ENCODE data around the gene CAMSAP2.

The CAMSAP2 gene

DNA sequence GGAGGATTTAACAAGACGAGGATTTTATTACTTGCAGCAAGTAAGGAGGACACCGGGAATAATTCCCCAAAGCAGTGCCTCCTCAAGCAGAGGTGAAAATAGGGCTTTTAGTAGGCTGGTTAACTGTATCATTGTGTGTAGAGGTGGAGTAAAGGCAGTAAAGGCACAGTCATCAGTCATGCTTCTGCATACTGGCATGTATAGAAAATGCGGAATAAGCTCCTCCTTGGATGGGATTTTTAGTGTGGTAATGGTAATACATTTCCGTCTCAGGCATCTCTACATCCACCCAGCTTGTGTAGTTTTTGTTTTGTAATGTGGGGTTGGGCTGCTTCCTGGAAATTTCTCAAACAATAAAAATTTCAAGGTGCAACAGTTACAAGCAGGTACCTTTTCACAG lies 106.7 kb downstream of the CAMSAP2 start:
- TF ChIP-seq, protein P1, sequence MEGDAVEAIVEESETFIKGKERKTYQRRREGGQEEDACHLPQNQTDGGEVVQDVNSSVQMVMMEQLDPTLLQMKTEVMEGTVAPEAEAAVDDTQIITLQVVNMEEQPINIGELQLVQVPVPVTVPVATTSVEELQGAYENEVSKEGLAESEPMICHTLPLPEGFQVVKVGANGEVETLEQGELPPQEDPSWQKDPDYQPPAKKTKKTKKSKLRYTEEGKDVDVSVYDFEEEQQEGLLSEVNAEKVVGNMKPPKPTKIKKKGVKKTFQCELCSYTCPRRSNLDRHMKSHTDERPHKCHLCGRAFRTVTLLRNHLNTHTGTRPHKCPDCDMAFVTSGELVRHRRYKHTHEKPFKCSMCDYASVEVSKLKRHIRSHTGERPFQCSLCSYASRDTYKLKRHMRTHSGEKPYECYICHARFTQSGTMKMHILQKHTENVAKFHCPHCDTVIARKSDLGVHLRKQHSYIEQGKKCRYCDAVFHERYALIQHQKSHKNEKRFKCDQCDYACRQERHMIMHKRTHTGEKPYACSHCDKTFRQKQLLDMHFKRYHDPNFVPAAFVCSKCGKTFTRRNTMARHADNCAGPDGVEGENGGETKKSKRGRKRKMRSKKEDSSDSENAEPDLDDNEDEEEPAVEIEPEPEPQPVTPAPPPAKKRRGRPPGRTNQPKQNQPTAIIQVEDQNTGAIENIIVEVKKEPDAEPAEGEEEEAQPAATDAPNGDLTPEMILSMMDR (IDR thresholded peaks at IDR 0.05; ENCODE audit: borderline replicate concordance, insufficient read depth, low read depth, low read length) = no peak

DNA sequence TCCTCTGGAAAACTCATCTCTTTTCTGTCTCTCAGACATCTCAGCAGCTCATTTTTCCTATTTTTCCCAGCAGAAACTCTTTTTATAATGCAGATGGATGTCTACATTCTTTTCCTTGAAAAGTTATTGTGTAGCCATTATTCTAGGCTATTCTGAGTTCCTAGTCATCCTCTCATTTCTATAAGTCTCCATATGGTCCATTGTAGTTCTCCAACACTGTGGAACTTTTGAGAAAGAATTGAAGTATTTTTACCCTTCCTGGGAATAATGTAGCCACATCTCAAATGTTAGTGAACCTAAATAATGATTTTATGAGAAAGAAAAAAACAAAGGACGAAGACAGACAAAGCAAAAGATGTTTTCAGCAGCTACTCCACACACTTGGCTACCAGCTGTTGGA lies 107.7 kb downstream of the CAMSAP2 start:
- TF ChIP-seq, protein P1 (IDR thresholded peaks at IDR 0.05; ENCODE audit: borderline replicate concordance, insufficient read depth, low read depth, low read length) = no peak
- H3K4me3 ChIP-seq (ENCODE audit: low read depth, low read length) = no peak overlapping the region

More for the DNA sequence above, 106.7 kb downstream of the CAMSAP2 start:
- no peak overlapping the region for H3K4me3 ChIP-seq (ENCODE audit: low read depth, low read length)

DNA sequence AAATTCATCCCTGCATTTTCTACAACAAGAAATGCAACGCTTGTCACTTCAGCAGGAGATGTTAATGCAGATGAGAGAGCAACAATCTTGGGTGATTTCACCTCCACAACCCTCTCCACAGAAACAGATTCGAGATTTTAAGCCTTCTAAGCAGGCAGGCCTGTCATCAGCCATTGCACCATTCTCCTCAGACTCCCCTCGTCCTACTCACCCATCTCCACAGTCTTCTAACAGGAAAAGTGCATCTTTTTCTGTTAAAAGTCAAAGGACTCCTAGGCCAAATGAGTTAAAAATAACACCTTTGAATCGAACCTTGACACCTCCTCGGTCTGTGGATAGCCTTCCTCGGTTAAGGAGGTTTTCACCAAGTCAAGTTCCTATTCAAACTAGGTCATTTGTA lies 110.7 kb downstream of the CAMSAP2 start:
- H3K4me3 ChIP-seq (ENCODE audit: low read depth, low read length) = no peak overlapping the region
- TF ChIP-seq, protein P1 (IDR thresholded peaks at IDR 0.05; ENCODE audit: borderline replicate concordance, insufficient read depth, low read depth, low read length) = no peak

DNA sequence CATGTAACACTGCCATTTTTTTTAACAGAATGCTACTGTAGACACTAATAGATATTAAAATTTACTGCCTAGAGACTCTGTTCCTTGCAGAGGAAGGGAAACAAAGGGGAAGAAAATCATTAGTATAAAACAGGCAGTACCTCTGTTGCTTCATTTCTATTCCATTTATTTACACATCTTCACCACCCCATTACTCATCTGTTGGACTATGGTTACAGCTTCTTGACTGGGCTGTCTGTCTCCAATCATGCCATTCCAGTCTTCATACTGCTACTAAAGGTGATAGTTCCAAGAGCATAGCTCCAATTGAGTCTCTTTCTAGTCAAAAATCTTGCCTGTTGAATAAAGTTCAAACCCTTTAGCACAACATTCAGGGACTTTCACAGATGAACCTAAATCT lies 111.9 kb downstream of the CAMSAP2 start:
- no peak overlapping the region for H3K4me3 ChIP-seq (ENCODE audit: low read depth, low read length)
- TF ChIP-seq, protein P1 (IDR thresholded peaks at IDR 0.05; ENCODE audit: borderline replicate concordance, insufficient read depth, low read depth, low read length) = no peak

DNA sequence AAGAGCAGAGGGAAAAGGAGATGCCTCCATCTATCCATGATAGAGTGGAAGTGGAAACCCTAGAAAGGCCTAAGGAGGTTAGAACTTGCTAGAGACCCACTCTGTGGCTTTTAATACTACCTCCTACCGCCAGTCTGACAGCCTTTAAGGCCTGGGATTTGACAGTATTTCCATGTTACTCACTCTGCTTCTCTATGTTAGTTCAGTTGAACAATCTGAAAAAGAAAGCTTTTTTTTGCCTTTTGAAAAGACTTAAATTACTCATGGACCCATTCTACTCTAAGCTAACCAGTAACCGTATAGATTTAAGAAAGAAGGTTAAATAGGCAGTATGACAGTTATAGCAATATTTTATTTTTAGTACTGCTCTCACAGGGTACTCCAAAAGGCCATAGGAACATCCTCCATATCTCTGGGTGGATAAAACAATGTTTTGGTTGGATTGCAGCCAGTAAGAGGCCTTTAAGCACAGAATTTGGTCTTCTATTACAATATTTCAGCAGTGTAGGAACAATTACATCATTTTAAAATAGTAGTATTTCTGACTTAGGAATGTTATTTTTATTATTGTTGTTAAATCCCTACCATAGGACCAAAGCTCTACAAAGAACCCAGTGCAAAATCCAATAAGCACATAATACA lies 118.1 kb downstream of the CAMSAP2 start:
- H3K4me3 ChIP-seq (ENCODE audit: low read depth, low read length) = no peak overlapping the region
- TF ChIP-seq, protein P1 (IDR thresholded peaks at IDR 0.05; ENCODE audit: borderline replicate concordance, insufficient read depth, low read depth, low read length) = no peak

DNA sequence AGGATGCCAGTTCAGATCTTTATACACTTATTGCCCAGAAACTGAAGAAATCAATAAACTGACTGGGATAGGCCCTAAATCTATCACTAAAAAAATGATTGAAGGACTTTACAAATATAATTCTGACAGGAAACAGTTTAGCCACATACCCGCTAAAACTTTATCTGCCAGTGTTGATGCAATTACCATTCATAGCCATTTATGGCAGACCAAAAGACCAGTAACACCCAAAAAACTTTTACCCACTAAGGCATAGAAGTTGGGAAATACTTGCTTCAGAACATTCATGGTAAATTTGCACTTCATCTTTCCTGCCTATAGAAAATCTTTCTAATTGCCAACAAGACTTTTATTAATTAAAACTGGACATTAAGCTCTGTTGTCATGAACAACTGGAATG lies 119.1 kb downstream of the CAMSAP2 start:
- no peak overlapping the region for H3K4me3 ChIP-seq (ENCODE audit: low read depth, low read length)
- TF ChIP-seq, protein P1 (IDR thresholded peaks at IDR 0.05; ENCODE audit: borderline replicate concordance, insufficient read depth, low read depth, low read length) = no peak

DNA sequence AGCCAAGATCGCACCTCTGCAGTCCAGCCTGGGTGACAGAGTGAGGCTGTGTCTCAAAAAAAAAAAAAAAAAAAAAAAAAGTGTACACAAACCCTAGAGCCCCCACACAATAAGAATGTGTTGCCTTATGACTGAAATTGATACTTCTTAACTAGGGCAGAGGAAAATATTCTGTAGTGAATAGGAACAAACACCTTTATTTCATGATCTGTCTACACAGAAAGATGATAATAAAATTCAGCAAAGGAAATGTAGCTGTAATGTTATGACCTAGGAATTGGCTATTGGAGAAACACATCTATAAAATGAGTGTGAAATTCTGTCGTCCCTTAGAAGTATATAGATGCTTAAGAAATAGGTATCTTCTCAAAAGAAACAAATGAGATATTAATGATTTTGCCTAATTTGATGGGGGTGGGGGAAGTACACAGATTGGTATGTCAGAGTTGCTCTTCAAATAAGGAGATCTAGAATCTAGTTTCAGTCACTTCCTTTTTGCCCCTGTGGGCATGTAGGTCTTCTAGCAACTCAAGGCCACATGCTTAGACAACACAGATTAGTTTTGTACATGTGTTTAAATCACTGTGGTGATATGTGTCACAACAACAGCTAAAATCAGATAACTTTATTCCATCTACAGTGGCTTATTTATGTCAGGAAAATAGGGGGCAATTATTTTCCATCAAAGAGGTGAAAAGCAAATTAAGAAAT lies 123.4 kb downstream of the CAMSAP2 start:
- no peak overlapping the region for H3K4me3 ChIP-seq (ENCODE audit: low read depth, low read length)
- TF ChIP-seq, protein P1 (IDR thresholded peaks at IDR 0.05; ENCODE audit: borderline replicate concordance, insufficient read depth, low read depth, low read length) = no peak

Data from GM12875 (cell line).